ENCODE results near the gene C9orf85. TPM values are rescaled to one million over a fixed set of nuclear protein-coding genes. Genes with fewer than 3 reads are reported as not detected.
A peak's percentile ranks its signal among the peaks of the same experiment; 100 is the strongest.

C9orf85 gene
- total and polyA plus RNA-seq, 2 of the 4 experiments (the other 2 are of a cell fraction), result 4.3 to 8.4 TPM

DNA sequence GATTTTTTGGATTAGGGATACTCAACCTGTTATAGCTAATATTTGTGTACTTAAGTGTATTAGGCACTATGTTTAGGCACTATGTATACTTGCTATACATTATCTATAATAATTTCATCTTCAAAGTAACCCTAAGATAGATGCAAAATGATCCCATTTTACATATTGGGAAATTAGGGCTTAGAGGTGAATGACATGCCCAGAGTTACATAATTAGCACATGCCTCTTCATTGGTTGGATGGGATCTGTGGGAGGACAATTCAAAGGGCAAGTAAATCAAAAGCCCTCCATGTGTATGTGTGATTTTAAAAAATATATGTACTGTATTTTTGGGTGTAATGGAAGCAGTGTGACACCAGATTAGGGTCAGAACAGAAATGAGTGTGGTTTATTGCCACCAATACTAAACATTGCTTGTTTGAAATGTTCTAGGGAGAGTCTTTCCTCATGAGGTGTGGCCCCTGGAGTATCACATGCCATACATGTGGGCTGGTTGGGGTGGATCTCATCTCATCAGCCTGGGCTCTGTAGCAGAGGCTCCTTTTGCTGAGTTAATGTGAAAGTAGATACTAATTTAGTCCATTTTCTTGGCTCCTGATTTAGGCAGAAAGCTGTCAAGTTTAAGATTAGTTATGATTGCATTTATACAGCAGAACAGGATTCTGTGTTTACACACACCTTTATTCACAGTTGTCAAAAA lies 5.5 kb downstream of the C9orf85 start:
- Histone ChIP-seq H3K14ac (replicated peaks; ENCODE audit: low read depth, low read length) (no peak overlapping the region), H2BK15ac (ENCODE audit: low read depth, low read length) (no peak overlapping the region), H3K56ac (ENCODE audit: extremely low read depth, insufficient read depth, low read length) (no peak overlapping the region), H4K20me1 (ENCODE audit: insufficient read depth, low read length) (peaks cover 4% of the 10 kb centered on the region; the same call in 1 of the 2 replicates), H3K4ac (ENCODE audit: low read depth, low read length) (no peak overlapping the region), H4K5ac (ENCODE audit: low read depth, low read length) (peak overlapping the region; percentile 11; the same call in 1 of the 2 replicates), H2AK9ac (replicated peaks; ENCODE audit: low read depth, low read length, poor library complexity) (no peak overlapping the region), H2BK5ac (ENCODE audit: low read depth, low read length, poor library complexity, severe bottlenecking) (no peak overlapping the region), H3K9me3 (ENCODE audit: control insufficient read depth, insufficient read depth, low read length) (no peaks in the 10 kb centered on the region), H3K4me3 (ENCODE audit: insufficient read depth, low read depth, low read length) (no peak overlapping the region), H2BK120ac (ENCODE audit: low read depth, low read length) (no peak overlapping the region), H3K9me1 (ENCODE audit: insufficient read depth, low read length) (0 out of 2 replicates have a peak, but pooled peaks cover 3% of the 10 kb centered on the region), H2AK5ac (ENCODE audit: low read depth, low read length) (no peak overlapping the region), H3K18ac (ENCODE audit: low read depth, low read length) (no peak overlapping the region), H3K36me3 (ENCODE audit: control insufficient read depth, insufficient read depth, low read length) (no peaks in the 10 kb centered on the region), H4K8ac (ENCODE audit: low read depth in 2 of 2, low read length in 2 of 2) (no peak overlapping the region), H4K91ac (ENCODE audit: insufficient read depth, low read depth, low read length) (no peak overlapping the region), H3K23ac (ENCODE audit: low read depth, low read length) (no peak overlapping the region), H3K4me1 (ENCODE audit: control insufficient read depth, insufficient read depth, low read length) (peaks cover 4% of the 10 kb centered on the region), H3K27ac (ENCODE audit: insufficient read depth, low read length) (no peak overlapping the region), H3K4me2 (ENCODE audit: low read depth, low read length) (no peak overlapping the region), H2BK20ac (ENCODE audit: low read depth, low read length) (no peak overlapping the region), H3K27me3 (ENCODE audit: control insufficient read depth, insufficient read depth, low read length) (no peaks in the 10 kb centered on the region), H3K9ac (ENCODE audit: low read depth, low read length) (no peak overlapping the region), H3K79me1 (ENCODE audit: low read depth in 1 of 2, low read length in 2 of 2) (peaks cover 21 to 49% of the 10 kb centered on the region in 2 experiments), H2AFZ (replicated peaks; ENCODE audit: low read length, poor library complexity) (no peak overlapping the region)
- ChIA-PET POLR2A (ENCODE audit: unreplicated experiment) (no interaction called here), CTCF (interaction anchor here (0.6 kb wide), 2 partner anchors 23 to 632 kb away, joined by 3 read pairs; no protein-coding TSS in a partner anchor)
- BruUV-seq (replicated peaks), result no TSS peak
- TF ChIP-seq POLR2A (IDR thresholded peaks at IDR 0.05; ENCODE audit: low read depth, low read length) (no peak), MAFK (IDR thresholded peaks at IDR 0.05; ENCODE audit: low read depth, low read length) (no peak), RFX5 (IDR thresholded peaks at IDR 0.05; ENCODE audit: low read depth, low read length) (no peak), CHD1 (IDR thresholded peaks at IDR 0.05; ENCODE audit: low read depth, low read length) (no peak)
- TF ChIP-seq, protein P1, sequence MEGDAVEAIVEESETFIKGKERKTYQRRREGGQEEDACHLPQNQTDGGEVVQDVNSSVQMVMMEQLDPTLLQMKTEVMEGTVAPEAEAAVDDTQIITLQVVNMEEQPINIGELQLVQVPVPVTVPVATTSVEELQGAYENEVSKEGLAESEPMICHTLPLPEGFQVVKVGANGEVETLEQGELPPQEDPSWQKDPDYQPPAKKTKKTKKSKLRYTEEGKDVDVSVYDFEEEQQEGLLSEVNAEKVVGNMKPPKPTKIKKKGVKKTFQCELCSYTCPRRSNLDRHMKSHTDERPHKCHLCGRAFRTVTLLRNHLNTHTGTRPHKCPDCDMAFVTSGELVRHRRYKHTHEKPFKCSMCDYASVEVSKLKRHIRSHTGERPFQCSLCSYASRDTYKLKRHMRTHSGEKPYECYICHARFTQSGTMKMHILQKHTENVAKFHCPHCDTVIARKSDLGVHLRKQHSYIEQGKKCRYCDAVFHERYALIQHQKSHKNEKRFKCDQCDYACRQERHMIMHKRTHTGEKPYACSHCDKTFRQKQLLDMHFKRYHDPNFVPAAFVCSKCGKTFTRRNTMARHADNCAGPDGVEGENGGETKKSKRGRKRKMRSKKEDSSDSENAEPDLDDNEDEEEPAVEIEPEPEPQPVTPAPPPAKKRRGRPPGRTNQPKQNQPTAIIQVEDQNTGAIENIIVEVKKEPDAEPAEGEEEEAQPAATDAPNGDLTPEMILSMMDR (conservative IDR thresholded peaks at IDR 0.05; ENCODE audit: low read depth, low read length), result no peak
- in situ Hi-C loops (cut with MboI; ENCODE audit: low sequenced_read_pairs), result no loop called here
- no peak for ATAC-seq (ENCODE audit: low read depth)
- DNase-seq, result no peak
- intact Hi-C loops (cut with micrococcal nuclease), result no loop called here
- dilution Hi-C loops (cut with HindIII; ENCODE audit: low sequenced_read_pairs, unreplicated experiment), result no loop called here
